ENCODE measurements around the gene KIAA1958. TPM values are rescaled to one million over a fixed set of nuclear protein-coding genes. Genes with fewer than 3 reads are reported as not detected.

The KIAA1958 gene
- total RNA-seq, 2 donors from 2014 or later = 5.8 to 6.0 TPM

GRCh38 chr9:112703304-112703703 is 216.7 kb downstream of the KIAA1958 start:
- no peak for TF ChIP-seq CTCF (IDR thresholded peaks at IDR 0.05)
- no peak overlapping the region for H3K27ac ChIP-seq
- no peak for ATAC-seq (ENCODE audit: insufficient number of reproducible peaks, low FRiP score, low read depth)
- DNase-seq (ENCODE audit: low spot score) = no peak
- no peaks in the 10 kb centered on the region for H3K9me3 ChIP-seq
- no peak overlapping the region for H3K4me3 ChIP-seq
- H3K36me3 ChIP-seq = no peaks in the 10 kb centered on the region
- H3K4me1 ChIP-seq (ENCODE audit: control insufficient read depth in 1 of 2, low read depth in 2 of 2) = no peaks in the 10 kb centered on the region
- H3K27me3 ChIP-seq (replicated peaks; ENCODE audit: insufficient read depth) = no peaks in the 10 kb centered on the region

- Histone ChIP-seq H3K9me3 (no peaks in the 10 kb centered on the region), H3K4me1 (ENCODE audit: control insufficient read depth in 1 of 2, low read depth in 2 of 2) (no peaks in the 10 kb centered on the region), H3K27ac (no peak overlapping the region), H3K4me3 (no peak overlapping the region), H3K27me3 (replicated peaks; ENCODE audit: insufficient read depth) (no peaks in the 10 kb centered on the region), H3K36me3 (peaks cover 4% of the 10 kb centered on the region)
- DNase-seq (ENCODE audit: low spot score) (no peak), ATAC-seq (ENCODE audit: insufficient number of reproducible peaks, low FRiP score, low read depth) (no peak)
- TF ChIP-seq CTCF (IDR thresholded peaks at IDR 0.05) = no peak
Observed at GRCh38 chr9:112705768-112706427, 219.3 kb downstream of the KIAA1958 start.

GRCh38 chr9:112711050-112711689 is 224.5 kb downstream of the KIAA1958 start:
- TF ChIP-seq CTCF (IDR thresholded peaks at IDR 0.05) = peak; percentile 23
- Histone ChIP-seq H3K4me3 (no peak overlapping the region), H3K27me3 (replicated peaks; ENCODE audit: insufficient read depth) (no peaks in the 10 kb centered on the region), H3K27ac (no peak overlapping the region), H3K36me3 (peaks cover 4% of the 10 kb centered on the region), H3K4me1 (ENCODE audit: control insufficient read depth in 1 of 2, low read depth in 2 of 2) (no peaks in the 10 kb centered on the region), H3K9me3 (no peaks in the 10 kb centered on the region)
- DNase-seq (ENCODE audit: low spot score) = no peak
- ATAC-seq (ENCODE audit: insufficient number of reproducible peaks, low FRiP score, low read depth) = no peak

- Histone ChIP-seq H3K27me3 (replicated peaks; ENCODE audit: insufficient read depth) (no peaks in the 10 kb centered on the region), H3K4me3 (no peak overlapping the region), H3K27ac (no peak overlapping the region), H3K9me3 (no peaks in the 10 kb centered on the region), H3K36me3 (peaks cover 4% of the 10 kb centered on the region), H3K4me1 (ENCODE audit: control insufficient read depth in 1 of 2, low read depth in 2 of 2) (peaks cover 5 to 7% of the 10 kb centered on the region in 2 donors)
- no peak for ATAC-seq (ENCODE audit: insufficient number of reproducible peaks, low FRiP score, low read depth)
- no peak for DNase-seq (ENCODE audit: low spot score)
- no peak for TF ChIP-seq CTCF (IDR thresholded peaks at IDR 0.05)
Observed at GRCh38 chr9:112712678-112713077, 226.1 kb downstream of the KIAA1958 start.

- H3K36me3 ChIP-seq = no peaks in the 10 kb centered on the region
- DNase-seq (ENCODE audit: low spot score) (peak; percentile 87), ATAC-seq (ENCODE audit: insufficient number of reproducible peaks, low FRiP score, low read depth) (peak; percentile 95)
- H3K9me3 ChIP-seq = no peaks in the 10 kb centered on the region
- H3K27me3 ChIP-seq (replicated peaks; ENCODE audit: insufficient read depth) = no peaks in the 10 kb centered on the region
- H3K4me1 ChIP-seq (ENCODE audit: control insufficient read depth in 1 of 2, low read depth in 2 of 2) = peaks cover 5 to 7% of the 10 kb centered on the region in 2 donors
- H3K4me3 ChIP-seq = peak within 1 kb of the TSS; percentile 82
- H3K27ac ChIP-seq = peak within 1 kb of the TSS; percentile 64 to 66
- TF ChIP-seq CTCF (IDR thresholded peaks at IDR 0.05) = no peak
Observed at GRCh38 chr9:112717661-112718331, 231.2 kb downstream of the KIAA1958 start, which contains the start of gene INIP. Gene INIP, minus strand, starts transcription at chr9:112718117. Its CDS starts 1,632 bp downstream, at chr9:112716485.

Measured in thoracic aorta (tissue), 2 donors.